Activated effector memory CD4-positive, alpha-beta T cell treated with anti-CD3 and anti-CD28 coated beads, Interleukin-2, amount 50 U/mL, for 16 hours (primary cell): Measurements from ENCODE around the gene AKT3.

Experiments
- DNase-seq: peaks from one replicate; pipeline ENCODE4 v3.0.0-alpha.2; 2020

Gene AKT3

DNA sequence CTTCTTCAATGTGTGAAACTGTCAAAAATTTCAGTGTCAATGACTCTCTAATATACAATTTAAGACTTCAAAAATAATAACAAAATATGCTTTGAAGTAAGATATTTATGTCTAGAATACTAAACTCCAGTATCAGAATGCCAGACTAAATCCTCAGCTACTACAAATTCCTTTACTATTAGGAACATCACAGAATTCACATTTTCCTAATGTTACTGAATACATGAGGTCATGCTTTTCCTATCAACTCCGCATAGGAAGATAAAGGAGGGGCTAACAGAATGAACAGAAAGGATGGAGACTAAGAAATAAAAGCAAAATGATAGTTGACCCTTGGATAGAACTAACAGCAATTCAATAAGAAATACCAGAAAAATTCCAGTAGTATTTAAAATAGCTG, 301.5 kb downstream of the AKT3 start:
- no peak for DNase-seq

DNA sequence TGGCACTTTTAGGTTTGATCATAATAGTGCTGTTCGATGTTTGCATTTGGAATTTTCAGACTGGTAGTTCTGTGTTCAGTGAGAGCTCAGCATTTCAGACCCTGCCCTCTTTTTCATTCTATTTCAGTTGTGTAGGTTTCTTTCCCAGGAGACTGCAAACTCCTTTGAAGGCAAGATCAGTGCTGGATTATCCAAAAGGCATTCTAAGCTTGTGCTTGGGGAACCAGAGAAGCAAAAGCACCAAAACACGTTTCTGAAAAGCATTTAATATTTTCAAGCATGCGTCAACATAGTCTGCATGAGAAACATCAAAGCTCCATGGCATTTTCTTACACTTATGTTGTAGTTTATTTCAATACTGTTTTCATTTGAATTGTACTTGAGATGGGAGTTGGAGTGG, 302.2 kb downstream of the AKT3 start:
- DNase-seq = no peak

- no peak for DNase-seq
These were observed 303.6 kb downstream of the AKT3 start for GRCh38 chr1:243546457-243546856.

DNA sequence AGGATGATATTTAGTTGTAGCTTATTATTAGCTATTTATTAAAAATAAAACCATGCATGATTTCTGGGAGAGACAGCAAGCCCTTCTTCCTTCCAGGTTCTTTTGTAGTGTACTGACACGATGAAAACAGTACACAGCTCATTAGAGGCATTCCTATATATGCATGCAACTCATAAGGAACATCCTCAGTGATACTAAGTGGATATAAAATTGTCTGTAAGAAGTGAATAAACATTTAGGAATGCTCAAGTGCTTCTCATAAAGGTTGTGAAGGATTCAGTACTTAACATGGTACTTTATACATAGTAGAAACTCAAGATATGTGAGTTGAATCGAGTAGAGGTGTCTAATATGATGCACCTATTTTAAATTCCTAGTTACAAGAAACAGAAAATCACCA, 306.5 kb downstream of the AKT3 start:
- no peak for DNase-seq

DNA sequence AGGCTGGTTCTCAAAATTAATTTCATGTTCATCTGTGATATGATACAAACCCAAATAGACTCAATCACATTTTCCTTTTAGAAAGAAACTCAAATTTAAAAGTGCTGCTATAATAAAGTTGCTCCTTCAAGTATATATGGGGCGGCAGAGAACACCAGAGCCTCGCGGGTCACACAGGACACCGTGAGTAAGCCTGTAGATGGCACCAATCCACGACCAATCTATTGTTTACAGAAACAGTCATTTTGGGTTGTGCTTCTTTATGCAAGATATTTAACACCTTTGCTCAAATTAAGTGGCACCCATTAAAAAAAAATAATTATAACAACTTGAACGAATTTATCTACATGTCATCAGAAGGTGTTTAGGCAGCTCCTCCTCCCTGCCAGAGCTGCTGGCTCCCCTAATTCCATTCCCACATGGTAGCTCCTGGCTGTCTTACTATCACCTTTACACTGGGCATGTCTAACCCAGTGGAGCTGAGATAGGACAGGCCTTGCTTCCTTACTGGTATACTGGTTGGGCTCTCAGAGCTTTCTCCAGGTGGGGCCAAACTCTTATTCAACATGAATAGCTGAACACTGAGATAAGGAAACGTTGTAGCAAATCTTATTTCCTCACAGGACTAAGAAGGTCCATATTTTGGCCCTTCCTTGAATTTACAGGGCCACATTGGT, 307.2 kb downstream of the AKT3 start:
- no peak for DNase-seq

GRCh38 chr1:243539636-243540035, 310.4 kb downstream of the AKT3 start:
- no peak for DNase-seq

- DNase-seq = no peak
These were observed 315.0 kb downstream of the AKT3 start for GRCh38 chr1:243535014-243535413.

GRCh38 chr1:243529512-243529911, 320.5 kb downstream of the AKT3 start:
- no peak for DNase-seq

- DNase-seq = no peak
These were observed 321.5 kb downstream of the AKT3 start for GRCh38 chr1:243528459-243529121.

GRCh38 chr1:243526180-243526579, 323.9 kb downstream of the AKT3 start:
- DNase-seq = no peak

DNA sequence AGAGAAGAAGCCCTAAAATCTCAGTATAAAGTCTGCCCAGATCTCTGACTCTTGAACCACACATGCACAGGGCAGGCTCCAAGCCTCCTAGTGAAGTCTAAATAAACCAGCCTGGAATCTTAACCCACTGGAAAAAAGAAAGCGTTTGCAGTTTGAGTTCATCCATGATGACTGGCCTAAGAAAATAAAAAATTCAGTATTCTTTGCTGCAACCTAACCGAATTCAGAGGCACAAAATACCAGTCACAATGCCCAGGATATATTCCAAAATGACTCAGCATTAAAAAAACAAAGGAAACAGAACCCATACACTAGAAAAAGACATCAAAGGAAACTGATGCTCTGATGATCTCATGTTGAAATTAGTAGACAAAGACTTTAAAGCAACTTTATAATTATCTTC, 325.0 kb downstream of the AKT3 start:
- no peak for DNase-seq

GRCh38 chr1:243523766-243524165, 326.3 kb downstream of the AKT3 start:
- no peak for DNase-seq

DNA sequence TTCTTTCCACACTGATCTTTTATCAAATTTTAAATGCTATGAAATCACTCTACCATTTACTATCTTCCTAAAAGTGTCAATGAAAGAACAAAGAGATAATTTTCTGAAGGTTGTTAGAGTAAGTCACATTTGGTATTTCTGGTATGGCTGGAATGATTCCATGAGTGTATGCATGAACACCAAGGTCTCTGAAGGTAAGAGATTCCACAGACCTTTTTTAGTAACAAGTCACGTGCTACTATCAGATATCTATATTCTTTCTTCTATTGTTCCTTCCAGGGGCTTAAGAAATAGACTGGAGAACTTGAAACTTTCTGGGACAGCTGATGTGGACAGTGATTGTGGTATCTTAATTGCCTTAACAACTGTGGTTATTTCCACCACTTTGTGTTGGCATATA, 329.2 kb downstream of the AKT3 start:
- DNase-seq = no peak

GRCh38 chr1:243514927-243515326, 335.1 kb downstream of the AKT3 start:
- no peak for DNase-seq

- no peak for DNase-seq
These were observed 336.1 kb downstream of the AKT3 start for GRCh38 chr1:243513726-243514491.

DNA sequence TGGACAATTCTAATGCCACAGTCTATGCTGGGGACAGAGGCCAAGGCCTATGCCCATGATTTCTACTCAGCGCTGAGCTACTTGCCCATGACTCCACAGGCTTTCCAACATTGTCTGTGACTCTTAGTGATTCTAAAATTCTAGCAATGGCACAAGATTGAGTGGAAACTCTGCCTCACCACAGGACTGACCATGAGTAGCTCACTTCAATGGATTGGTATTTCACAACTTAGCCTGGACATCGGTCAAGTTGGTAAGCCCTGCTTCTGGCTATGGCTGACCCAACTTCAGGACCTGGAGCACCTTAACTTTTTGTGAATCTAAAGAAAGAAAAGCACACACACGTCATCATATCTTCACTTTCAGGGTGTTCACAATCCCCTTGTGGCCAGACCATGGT, 339.1 kb downstream of the AKT3 start:
- no peak for DNase-seq

DNA sequence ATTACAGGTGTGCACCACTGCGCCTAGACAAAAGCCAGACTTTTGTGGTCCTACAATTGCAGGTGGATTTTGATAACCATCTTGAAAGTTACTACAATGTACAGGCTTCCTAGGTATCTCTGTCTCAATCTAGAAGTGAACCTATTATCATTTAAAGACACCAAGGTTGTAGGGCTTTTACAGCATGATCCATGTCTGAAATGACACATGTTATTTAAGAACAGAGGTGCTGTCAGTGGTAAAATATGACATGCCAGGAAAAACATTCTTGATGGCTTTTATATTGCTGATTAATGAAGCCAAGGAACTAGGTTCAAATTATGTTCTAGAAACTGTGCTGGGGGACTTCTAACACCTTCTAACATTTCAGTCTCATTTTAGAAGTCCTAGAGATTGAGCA, 341.1 kb downstream of the AKT3 start:
- no peak for DNase-seq

DNA sequence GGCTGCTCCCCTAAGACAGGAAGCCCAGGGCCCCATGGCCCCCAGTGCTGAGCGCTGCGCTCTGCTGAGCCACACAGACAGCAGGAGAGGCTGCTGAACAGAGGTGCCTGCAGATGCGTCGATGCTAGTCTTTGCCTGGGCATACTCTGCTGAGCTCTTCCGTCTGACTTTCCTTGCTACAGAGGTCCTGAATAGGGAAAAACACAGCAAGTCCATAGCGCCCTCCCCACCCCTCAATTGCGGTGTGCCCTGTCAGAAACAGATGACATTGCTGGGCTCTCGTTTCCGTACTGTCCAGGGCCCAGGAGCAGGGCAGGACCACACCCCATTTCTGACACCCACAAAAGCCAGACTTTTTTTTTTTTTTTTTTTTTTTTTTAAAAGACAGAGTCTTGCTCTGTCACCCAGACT, 341.7 kb downstream of the AKT3 start:
- DNase-seq = no peak

DNA sequence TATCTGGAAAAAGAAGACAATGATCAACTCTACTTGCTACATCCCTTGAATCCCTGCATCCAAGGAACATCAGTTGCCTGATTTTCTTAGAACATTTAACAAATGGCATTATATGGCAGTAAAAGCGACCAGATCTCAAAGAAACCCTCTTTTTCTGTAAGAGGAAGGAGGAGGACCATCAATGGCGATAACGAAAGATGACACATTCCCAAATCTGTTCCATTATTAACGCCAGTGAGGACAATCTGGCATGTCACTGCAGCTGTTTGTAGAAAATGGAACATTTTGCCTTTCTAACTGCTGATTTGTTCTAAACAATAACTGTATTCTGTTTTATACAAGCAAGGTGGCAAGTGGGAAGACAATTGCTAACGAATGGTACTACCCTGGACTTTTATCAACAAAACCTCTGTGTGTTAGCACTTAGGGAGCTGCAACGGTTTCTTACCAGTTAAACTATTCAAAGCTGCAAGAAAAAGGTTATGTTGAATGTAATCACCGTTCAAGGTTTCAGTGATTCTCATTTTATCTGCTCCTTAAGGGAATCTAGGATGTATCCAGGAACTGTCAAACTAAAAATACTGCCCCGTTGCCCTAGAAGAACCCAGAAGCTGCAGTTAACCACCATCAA, 342.3 kb downstream of the AKT3 start:
- DNase-seq = no peak

DNA sequence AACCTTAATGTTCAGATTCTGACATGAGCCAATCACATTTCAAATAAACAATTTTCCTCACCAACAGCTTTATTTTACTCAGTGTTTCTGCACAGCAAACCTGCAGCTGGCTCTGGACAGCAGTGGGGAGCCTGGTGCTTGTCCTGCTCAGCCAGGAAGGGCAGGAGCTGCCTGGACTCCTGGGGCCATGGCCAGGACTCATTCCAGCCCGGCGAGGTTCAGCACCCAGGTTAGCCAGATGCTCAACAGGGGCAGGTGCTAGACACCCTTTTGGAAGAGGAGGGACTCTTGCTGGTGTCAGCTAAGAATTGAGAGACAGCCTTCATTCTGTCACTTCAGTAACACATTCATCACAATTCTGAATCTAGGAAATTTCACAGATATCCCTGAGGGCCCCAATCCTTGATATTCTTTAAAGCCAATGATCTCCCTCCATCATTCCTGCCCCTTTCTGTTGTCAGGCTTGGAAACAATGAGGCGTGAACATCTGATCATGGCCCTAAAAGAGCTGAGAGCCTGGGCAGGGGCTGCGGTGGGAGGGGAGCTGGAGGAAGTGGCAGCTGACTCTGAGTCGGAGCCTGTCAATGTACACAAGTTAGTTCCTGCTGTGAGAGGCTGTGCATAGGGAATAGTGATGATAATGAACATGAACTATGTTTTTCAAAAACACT, 342.9 kb downstream of the AKT3 start:
- DNase-seq = no peak

DNA sequence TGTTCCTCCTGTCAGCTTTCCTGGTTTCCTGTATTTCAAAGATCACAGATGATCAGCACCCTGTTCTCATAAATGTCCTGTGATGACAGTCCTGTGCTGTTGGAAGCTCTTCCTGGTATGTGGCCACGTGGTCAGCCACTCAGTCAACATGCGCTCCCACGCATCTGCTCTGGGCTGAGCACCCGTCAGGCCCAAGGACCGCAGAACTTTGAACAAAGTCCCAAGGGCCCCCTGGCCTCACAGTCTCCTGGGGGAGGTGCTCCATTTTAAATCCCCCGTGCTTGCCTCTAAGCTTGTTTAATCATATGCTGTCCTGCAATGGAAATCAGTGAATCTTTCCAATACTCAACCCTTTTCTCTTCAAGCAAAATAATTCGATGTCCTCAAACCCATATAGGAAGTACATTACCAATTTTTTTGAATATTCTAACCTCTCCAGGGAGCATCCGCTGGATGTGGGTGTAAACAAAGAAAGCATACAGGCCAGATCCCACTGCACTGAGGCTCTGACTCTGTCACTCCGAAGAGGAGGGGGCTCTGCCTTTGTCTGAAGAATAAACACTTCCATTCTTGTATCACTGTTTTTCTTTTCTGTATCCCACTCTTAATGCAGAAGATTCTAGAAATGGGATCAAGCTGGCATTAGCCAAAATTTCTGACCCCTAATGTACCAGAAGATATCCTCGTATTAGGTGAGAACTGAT, 343.9 kb downstream of the AKT3 start:
- DNase-seq = no peak

- no peak for DNase-seq
These were observed 346.9 kb downstream of the AKT3 start for GRCh38 chr1:243503155-243503554.
